LNCaP clone FGC (cell line): ENCODE measurements around the gene SIN3B.

Experiments used
- DNase-seq: peaks from one replicate; pipeline ENCODE4 v3.0.0-alpha.2; 2011; ENCODE audit warnings: low read depth
- H3K4me3 ChIP-seq: 2 replicates; pipeline ENCODE4 v1.5.1; 2011; ENCODE audit warnings: mild to moderate bottlenecking, low read depth, low read length, control low read depth
- CTCF ChIP-seq: IDR thresholded peaks from 2 replicates; pipeline ENCODE4 v1.5.1; 2012; ENCODE audit warnings: mild to moderate bottlenecking; ENCODE audit not compliant: control insufficient read depth, insufficient read depth; ENCODE audit errors: extremely low read depth

SIN3B gene

GRCh38 chr19:16928351-16928750 lies 99.2 kb downstream of the SIN3B start:
- no peak for DNase-seq
- no peak for TF ChIP-seq CTCF
- no peak overlapping the region for H3K4me3 ChIP-seq

GRCh38 chr19:16928916-16929315 lies 99.7 kb downstream of the SIN3B start:
- DNase-seq: no peak
- no peak overlapping the region for H3K4me3 ChIP-seq
- TF ChIP-seq CTCF: no peak
